Measurements from ENCODE around the gene IQCM.
"Not testable (repeated sequence)": the region's sequence is repeated elsewhere in the genome, so short reads cannot be mapped to it uniquely, and the experiment has no call there.

IQCM gene

GRCh38 chr4:149572716-149573115 is 242.9 kb downstream of the IQCM start:
- DNase-seq (ENCODE audit: low spot score): no peak

- no peak for DNase-seq (ENCODE audit: low spot score)
Measured at GRCh38 chr4:149555799-149556198, 259.8 kb downstream of the IQCM start.

- no peak for DNase-seq (ENCODE audit: low spot score)
Measured at GRCh38 chr4:149555146-149555545, 260.5 kb downstream of the IQCM start.

GRCh38 chr4:149553959-149554520 is 261.6 kb downstream of the IQCM start:
- DNase-seq (ENCODE audit: low spot score): no peak

- DNase-seq (ENCODE audit: low spot score): no peak
Measured at GRCh38 chr4:149552601-149553000, 263.0 kb downstream of the IQCM start.

GRCh38 chr4:149549911-149550310 is 265.7 kb downstream of the IQCM start:
- DNase-seq (ENCODE audit: low spot score): no peak

- DNase-seq (ENCODE audit: low spot score): no peak
Measured at GRCh38 chr4:149534779-149535178, 280.9 kb downstream of the IQCM start.

GRCh38 chr4:149531861-149532260 is 283.8 kb downstream of the IQCM start:
- no peak for DNase-seq (ENCODE audit: low spot score)

- no peak for DNase-seq (ENCODE audit: low spot score)
Measured at GRCh38 chr4:149523039-149523438, 292.6 kb downstream of the IQCM start.

- DNase-seq (ENCODE audit: low spot score): no peak
Measured at GRCh38 chr4:149521611-149522425, 293.8 kb downstream of the IQCM start.

GRCh38 chr4:149518471-149518870 is 297.2 kb downstream of the IQCM start:
- no peak for DNase-seq (ENCODE audit: low spot score)

GRCh38 chr4:149513081-149513480 is 302.6 kb downstream of the IQCM start:
- DNase-seq (ENCODE audit: low spot score): no peak

GRCh38 chr4:149512501-149512900 is 303.1 kb downstream of the IQCM start:
- DNase-seq (ENCODE audit: low spot score): no peak

GRCh38 chr4:149511558-149512298 is 303.9 kb downstream of the IQCM start:
- DNase-seq (ENCODE audit: low spot score): no peak

- DNase-seq (ENCODE audit: low spot score): not testable (repeated sequence)
Measured at GRCh38 chr4:149507309-149507708, 308.3 kb downstream of the IQCM start.

GRCh38 chr4:149500806-149501205 is 314.8 kb downstream of the IQCM start:
- DNase-seq (ENCODE audit: low spot score): no peak

- no peak for DNase-seq (ENCODE audit: low spot score)
Measured at GRCh38 chr4:149499726-149500125, 315.9 kb downstream of the IQCM start.

GRCh38 chr4:149498246-149498645 is 317.4 kb downstream of the IQCM start:
- DNase-seq (ENCODE audit: low spot score): no peak

- DNase-seq (ENCODE audit: low spot score): peak; percentile 6
Measured at GRCh38 chr4:149493492-149493891, 322.2 kb downstream of the IQCM start.

GRCh38 chr4:149489321-149489720 is 326.3 kb downstream of the IQCM start:
- DNase-seq (ENCODE audit: low spot score): no peak

GRCh38 chr4:149486861-149487260 is 328.8 kb downstream of the IQCM start:
- no peak for DNase-seq (ENCODE audit: low spot score)

GRCh38 chr4:149468669-149469068 is 347.0 kb downstream of the IQCM start:
- not testable (repeated sequence) for DNase-seq (ENCODE audit: low spot score)

- DNase-seq (ENCODE audit: low spot score): no peak
Measured at GRCh38 chr4:149466446-149466845, 349.2 kb downstream of the IQCM start.

Measured in HuH-7.5 (cell line).